GM08714 (cell line): Measurements from ENCODE around the gene SYT13.

Experiments
- H3K4me3 ChIP-seq: fragments of 200-500 bp; sonication (Bioruptor generic); 2 replicates; pipeline ENCODE4 v1.5.1; 2014; ENCODE audit warnings: mild to moderate bottlenecking, low read length, inconsistent platforms
- ZNF274 ChIP-seq: IDR thresholded peaks from 2 replicates; pipeline ENCODE4 v1.6.1; 2012; ENCODE audit warnings: mild to moderate bottlenecking, low read depth, low read length

SYT13 gene, protein sequence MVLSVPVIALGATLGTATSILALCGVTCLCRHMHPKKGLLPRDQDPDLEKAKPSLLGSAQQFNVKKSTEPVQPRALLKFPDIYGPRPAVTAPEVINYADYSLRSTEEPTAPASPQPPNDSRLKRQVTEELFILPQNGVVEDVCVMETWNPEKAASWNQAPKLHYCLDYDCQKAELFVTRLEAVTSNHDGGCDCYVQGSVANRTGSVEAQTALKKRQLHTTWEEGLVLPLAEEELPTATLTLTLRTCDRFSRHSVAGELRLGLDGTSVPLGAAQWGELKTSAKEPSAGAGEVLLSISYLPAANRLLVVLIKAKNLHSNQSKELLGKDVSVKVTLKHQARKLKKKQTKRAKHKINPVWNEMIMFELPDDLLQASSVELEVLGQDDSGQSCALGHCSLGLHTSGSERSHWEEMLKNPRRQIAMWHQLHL

GRCh38 chr11:45285930-45286632, at the start of gene SYT13:
TSS of gene SYT13 (minus strand) at chr11:45286341. CDS start at chr11:45286207, 134 bp downstream.
- H3K4me3 ChIP-seq: no peak within 1 kb of the TSS
- TF ChIP-seq ZNF274: no peak

DNA sequence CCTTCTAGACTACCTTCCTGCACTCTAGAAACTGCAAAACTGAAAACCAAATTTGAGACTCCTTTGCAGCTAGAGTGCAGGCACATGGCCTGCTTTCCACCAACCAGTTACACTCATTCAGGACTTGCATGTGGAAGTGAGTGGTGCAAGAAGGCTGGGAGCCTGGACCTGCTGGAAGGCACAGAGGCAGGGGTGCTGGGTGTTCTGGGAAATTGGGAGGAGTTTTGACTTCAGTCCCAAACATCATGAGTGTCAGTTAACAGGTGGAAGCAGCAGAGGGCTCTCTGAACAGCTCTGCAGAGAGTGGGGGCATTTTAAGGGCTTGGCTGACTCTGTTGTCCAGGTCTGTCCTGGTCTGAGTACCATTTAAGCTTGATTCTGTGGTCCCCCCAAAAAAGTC, 49.3 kb upstream of the SYT13 start:
- no peak for TF ChIP-seq ZNF274
- no peak overlapping the region for H3K4me3 ChIP-seq

DNA sequence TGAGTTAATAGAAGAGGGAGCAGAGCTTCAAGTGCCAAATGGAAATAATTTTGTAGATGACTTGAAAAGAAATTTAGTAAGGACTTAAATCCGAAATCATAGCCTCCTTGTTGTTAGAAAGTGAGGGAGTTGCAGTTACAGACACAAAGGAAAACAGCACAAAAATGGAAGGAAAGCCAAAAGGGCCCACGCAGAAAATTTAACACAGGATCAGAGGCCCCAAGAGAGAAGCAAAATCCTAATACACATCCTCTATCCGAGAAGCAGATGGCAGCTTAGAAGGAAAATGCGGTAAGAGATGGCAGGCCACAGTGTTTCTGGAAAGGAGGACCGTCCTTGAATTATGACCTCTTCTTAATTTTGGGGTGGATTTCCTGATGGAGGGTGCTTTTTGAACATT, 48.7 kb upstream of the SYT13 start:
- H3K4me3 ChIP-seq: no peak overlapping the region
- TF ChIP-seq ZNF274: no peak

DNA sequence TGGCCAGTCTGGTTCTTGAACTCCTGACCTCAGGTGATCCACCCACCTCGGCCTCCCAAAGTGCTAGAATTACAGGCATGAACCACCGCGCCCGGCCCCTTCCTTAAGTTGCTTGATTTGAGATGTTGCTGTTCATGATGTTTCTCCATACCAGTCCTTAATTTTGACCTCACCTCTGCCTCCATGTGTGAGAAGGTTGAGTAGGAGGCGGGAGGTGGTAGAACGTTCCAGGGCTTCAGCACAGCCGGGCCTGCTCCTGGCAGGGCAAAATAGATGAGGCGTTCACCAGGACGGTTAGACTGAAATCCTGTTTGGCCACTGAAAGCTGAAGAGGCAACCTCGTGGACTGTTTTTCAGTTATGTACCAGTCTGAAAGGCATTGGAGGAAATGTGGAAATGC, 48.3 kb upstream of the SYT13 start:
- TF ChIP-seq ZNF274: no peak
- no peak overlapping the region for H3K4me3 ChIP-seq

GRCh38 chr11:45333001-45333971, 47.1 kb upstream of the SYT13 start:
- TF ChIP-seq ZNF274: no peak
- H3K4me3 ChIP-seq: no peak overlapping the region

- H3K4me3 ChIP-seq: no peak overlapping the region
- TF ChIP-seq ZNF274: no peak
These were observed 46.3 kb upstream of the SYT13 start for GRCh38 chr11:45332276-45332934.

- no peak overlapping the region for H3K4me3 ChIP-seq
- TF ChIP-seq ZNF274: no peak
These were observed 45.7 kb upstream of the SYT13 start for GRCh38 chr11:45331839-45332238.

DNA sequence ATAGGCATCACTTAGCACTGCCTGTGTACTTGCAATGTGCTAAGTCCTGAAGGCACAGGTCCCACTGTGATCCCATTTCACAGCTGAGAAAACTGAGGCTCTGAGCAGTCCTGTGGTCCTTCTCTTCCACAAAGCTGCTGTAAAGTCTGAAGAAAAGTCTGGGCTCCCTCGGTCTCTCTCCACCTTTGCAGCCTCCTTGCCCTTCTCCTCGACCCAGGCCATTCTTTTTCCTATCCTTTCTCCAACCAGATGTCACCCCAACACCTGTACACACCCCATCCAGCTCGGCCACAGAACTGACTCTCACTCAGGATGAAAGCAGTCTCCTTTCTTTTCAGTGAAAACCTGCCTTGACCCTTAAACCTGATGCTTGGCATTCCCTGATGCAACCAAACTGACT, 42.6 kb upstream of the SYT13 start:
- no peak for TF ChIP-seq ZNF274
- H3K4me3 ChIP-seq: no peak overlapping the region

GRCh38 chr11:45324459-45324858, 38.3 kb upstream of the SYT13 start:
- no peak for TF ChIP-seq ZNF274

GRCh38 chr11:45323601-45324249, 37.6 kb upstream of the SYT13 start:
- no peak for TF ChIP-seq ZNF274
- no peak overlapping the region for H3K4me3 ChIP-seq

More at GRCh38 chr11:45324459-45324858, 38.3 kb upstream of the SYT13 start:
- no peak overlapping the region for H3K4me3 ChIP-seq

- no peak overlapping the region for H3K4me3 ChIP-seq
- no peak for TF ChIP-seq ZNF274
These were observed 36.9 kb upstream of the SYT13 start for GRCh38 chr11:45322891-45323600.

DNA sequence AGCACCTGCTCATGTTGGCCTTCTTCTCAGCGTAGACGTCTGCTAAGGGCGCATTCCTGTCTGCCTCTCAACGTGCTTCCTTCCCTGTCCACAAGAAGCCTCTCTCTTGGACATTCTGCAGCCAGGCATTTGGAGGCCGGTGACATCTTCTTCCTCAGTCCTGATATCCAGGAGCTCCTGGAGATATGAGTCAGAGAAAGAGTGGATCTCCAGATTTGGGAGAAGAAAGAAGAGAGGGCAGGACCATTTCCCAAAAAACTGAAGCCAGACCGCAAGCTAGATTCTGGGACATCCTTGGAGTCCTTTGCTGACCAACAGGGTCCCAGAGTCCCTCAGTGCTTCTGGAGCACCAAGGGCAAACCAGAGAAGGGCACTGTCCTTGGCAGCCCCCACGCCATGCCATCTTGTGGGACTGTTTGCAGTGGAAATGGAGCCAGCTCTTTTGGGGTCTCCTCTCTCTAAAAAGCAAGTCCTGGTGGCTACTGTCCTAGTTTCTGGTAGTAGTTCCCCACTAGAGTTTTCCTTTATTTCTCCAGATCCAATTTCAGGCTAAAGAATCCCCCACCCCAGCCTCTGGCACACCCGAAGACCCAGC, 36.1 kb upstream of the SYT13 start:
- H3K4me3 ChIP-seq: no peak overlapping the region
- TF ChIP-seq ZNF274: no peak
